Activated naive CD4-positive, alpha-beta T cell treated with Interleukin-2 at 50 U/mL for 16 hours (primary cell): Measurements from ENCODE around the gene KRTAP10-3.
"Not testable (repeated sequence)": the region's sequence is repeated elsewhere in the genome, so short reads cannot be mapped to it uniquely, and the experiment has no call there.

Experiments
- DNase-seq: peaks from one replicate; pipeline ENCODE4 v3.0.0-alpha.2; 2020

The KRTAP10-3 gene

DNA sequence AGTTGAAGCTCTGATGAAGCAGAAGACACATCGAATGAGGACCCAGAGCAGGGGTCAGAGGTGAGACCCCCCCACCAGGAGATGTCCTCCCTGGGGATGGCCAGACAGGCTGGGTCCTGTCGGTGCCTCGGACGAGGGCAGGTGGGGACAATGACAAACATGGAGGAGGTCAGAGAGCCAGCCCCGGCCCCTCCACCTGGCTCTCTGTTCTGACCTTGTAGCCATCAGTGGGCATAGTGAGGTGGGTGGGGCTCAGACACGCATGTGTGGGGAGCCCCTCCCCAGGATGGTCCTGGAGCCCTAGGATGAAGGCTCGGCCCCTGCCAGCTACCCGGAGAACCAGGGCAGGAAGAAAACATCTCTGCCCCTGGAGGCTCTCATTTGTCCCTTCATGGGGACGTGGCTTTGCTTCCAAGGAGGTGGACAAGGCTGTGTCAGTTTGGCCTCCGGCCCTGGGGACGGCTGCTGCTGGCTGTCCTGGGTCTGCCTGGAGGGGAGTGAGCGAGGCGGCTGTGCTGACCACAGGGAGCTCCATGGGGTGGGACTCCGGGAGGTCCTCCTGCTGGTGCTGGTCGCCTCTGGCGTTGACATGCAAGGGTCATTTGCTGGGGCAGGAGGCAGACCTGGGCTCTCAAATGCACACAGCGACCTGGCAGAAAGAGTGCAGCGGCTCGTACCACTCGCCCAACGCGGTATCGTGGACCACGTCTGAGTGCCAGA, 31.2 kb upstream of the KRTAP10-3 start:
- DNase-seq, result no peak

DNA sequence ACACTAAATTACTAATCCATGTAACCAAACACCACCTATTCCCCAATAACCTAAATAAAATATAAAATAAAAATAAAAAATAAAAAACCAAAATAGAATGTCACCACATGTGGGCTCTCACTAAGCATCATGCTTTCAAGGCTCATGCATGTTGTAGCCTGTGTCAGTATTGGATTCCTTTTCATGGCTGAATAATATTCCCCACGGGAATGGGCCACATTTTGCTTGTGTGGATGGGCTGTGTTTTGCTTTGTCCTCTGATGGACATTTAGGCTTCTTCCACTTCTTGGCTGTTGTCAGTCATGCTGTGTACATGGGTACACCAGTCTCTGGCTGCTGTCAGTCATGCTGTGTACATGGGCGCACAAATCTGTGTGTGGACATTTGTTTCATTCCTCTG, 30.5 kb upstream of the KRTAP10-3 start:
- no peak for DNase-seq

GRCh38 chr21:44585892-44586291, 27.3 kb upstream of the KRTAP10-3 start:
- DNase-seq, result no peak

DNA sequence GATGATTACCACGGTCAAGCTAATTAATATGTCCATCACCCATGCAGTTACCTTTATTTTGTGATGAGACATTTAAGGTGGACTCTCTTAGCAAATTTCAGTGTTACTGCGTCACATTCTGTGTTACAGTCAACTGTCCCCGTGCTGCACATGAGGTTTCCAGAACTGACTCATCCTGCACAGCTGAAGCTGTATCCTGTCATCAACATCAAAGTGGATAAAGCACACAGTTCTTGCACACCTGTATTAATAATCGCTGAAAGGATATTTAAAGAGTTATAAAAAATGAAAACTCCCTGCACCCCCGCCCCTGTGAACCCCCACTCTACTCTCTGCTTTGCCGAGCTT, 25.2 kb upstream of the KRTAP10-3 start:
- DNase-seq, result peak; percentile 36

GRCh38 chr21:44583089-44583799, 24.6 kb upstream of the KRTAP10-3 start:
- no peak for DNase-seq

DNA sequence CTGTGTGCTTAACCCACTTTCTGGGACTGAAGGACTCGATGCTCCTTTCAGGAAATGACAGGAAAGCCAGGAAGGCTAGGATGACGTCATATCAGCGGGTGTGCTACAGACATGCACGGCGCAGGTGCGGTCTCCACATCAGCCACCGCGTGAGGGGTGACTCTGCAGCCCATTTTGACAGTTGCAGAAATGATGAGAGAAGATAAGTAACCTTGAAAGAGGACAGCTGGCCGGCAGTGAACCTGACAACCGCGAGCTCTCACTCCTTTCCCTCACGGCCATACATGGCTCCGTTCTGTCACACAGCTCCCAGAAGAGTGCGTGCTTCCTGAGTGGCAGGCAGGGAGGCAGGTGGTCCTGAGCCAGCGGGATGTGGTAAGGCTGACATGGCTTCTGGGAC, 23.5 kb upstream of the KRTAP10-3 start:
- DNase-seq, result no peak

DNA sequence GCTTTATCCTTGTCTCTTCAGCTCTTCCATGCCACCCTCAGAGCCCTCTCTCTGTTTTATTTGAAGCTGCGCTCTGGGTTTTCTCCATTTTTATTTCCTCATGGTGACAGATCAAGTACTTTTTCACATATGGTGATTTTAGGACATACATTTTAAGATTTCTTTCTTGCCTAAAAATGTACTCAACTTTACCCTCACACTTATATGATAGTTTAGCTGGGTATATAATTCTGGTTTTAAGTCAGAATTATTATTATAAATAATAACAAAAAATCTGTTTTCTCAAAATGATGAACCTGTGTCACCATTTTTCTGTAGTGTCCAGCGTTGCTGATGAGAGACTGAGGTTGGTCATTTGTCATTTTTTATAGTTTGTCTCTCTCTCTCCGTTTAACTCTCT, 22.6 kb upstream of the KRTAP10-3 start:
- DNase-seq, result no peak

- DNase-seq, result not testable (repeated sequence)
Observed at GRCh38 chr21:44580231-44580821, 21.7 kb upstream of the KRTAP10-3 start, which contains the start of gene KRTAP10-5. KRTAP10-5 (minus strand) TSS chr21:44580604; CDS start chr21:44580578, 26 bp downstream.

GRCh38 chr21:44579833-44580144, 21.2 kb upstream of the KRTAP10-3 start:
- DNase-seq, result no peak

DNA sequence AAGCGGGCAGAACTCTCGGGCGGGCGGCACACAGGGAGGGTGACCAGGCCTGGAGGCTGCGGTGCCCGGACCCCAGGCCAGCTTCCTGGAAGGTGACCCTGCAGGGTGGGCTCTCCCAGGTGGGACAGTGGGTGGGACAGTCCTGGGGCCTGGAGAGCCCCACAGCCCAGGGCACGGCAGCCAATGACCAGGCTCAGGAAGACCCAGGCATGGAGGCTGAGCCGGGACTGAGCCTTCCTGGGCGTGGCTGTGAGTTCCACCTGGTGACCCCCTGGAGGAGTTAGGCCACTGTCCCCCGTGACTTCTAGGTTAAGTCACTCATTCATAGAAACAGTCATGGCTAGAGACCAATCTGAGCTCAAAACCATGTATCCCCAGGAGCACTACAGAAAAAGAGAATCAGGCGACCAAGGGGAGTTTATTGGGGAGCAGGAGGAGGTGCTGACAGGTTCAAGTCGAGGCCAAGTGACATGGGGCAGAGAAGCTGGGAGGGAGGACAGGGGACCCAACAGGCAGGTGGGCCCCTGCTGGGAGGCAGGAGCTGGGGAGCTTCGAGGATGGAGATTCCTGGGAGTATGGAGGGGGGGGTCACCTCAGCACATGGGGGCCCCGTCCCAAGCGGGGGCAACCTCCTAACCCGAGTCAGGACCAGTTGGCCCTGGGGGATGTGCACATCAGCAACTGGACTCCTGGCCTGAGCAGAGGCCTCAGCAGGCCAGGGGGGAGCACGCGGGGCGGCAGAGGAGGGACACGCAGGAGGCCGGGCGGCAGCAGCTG, 20.6 kb upstream of the KRTAP10-3 start:
- no peak for DNase-seq

GRCh38 chr21:44578371-44579055, 19.9 kb upstream of the KRTAP10-3 start:
- DNase-seq, result no peak

DNA sequence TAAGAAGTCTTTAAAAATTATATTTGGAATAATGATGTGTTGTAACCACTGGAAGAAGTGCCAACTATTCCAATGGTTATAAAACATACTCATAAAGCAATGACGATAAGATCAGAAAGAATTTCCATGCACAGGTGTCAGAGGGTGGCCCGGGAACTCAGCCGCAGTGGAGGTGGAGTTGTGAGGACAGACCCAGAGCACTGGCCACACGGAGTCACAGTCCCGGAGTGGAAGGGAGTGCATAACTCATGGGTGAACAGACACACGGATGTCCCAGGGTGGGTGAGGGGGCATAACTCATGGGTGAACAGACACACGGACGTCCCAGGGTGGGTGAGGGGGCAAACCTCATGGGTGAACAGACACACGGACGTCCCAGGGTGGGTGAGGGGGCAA, 17.4 kb upstream of the KRTAP10-3 start:
- no peak for DNase-seq

DNA sequence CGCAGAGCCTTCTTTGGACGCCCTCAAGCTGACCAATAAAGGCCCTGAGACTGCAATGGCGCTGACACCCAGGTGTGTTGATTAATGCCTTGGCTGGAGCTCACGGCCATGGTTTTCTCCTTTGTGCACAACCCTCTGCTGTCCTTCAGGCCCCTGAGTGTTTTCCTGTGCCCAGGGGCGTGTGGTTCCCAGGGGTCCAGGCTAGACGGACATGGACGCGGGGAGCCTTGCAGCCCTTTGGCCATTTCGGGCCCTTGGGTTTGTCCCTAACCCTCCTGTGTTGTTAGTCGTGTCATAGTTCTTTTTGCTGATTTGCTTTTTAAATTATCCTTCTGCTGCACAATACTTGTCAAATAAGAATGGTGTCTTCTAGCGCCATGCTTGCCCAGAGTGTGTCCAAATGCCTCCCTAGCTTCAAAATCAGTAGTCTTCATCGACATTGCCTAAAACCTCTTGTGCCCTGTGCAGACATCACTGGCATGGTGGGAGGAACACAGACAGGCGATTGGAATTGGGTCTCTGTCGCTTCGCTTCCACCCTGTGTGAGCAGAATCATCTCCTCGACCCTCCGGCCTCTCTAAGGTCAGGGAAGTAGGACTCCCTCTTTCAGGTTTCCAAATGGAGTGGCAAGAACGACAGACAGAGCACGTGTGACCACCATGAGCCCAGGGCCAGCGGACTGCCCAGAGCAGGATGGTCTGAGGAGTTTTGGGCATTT, 16.9 kb upstream of the KRTAP10-3 start:
- DNase-seq, result no peak

DNA sequence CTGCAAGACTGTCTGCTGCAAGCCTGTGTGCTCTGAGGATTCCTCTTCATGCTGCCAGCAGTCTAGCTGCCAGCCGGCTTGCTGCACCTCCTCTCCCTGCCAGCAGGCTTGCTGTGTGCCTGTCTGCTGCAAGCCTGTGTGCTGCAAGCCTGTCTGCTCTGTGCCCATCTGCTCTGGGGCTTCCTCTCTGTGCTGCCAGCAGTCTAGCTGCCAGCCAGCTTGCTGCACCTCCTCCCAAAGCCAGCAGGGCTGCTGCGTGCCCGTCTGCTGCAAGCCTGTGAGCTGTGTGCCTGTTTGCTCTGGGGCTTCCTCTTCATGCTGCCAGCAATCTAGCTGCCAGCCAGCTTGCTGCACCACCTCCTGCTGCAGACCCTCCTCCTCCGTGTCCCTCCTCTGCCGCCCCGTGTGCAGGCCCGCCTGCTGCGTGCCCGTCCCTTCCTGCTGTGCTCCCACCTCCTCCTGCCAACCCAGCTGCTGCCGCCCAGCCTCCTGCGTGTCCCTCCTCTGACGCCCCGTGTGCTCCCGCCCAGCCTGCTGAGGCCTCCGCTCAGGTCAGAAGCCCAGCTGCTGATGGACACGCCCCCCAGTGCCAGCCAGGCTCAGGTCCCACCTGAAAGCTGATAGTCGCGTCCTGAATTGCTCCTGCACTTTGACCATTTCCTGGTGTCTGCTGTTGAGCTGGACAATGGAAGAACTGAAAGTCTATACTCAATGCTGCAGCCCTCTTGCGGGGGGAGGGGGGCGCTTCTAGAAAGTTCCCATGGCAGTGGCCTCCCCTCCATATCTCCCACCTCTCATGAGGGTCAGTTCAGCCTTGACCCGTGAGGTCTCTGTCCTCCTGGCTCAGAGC, 16.1 kb upstream of the KRTAP10-3 start:
- DNase-seq, result no peak

DNA sequence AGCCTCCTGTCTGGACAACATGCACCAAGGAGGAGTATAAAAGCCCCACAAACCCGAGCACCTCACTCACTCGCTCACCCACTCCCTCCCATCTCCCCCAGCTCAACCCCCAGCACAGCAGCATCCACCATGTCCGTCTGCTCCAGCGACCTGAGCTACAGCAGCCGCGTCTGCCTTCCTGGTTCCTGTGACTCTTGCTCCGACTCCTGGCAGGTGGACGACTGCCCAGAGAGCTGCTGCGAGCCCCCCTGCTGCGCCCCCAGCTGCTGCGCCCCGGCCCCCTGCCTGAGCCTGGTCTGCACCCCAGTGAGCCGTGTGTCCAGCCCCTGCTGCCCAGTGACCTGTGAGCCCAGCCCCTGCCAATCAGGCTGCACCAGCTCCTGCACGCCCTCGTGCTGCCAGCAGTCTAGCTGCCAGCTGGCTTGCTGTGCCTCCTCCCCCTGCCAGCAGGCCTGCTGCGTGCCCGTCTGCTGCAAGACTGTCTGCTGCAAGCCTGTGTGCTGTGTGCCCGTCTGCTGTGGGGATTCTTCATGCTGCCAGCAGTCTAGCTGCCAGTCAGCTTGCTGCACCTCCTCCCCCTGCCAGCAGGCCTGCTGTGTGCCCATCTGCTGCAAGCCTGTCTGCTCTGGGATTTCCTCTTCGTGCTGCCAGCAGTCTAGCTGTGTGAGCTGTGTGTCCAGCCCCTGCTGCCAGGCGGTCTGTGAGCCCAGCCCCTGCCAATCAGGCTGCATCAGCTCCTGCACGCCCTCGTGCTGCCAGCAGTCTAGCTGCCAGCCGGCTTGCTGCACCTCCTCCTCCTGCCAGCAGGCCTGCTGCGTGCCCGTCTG, 15.2 kb upstream of the KRTAP10-3 start, which contains the start of gene KRTAP10-4:
Gene KRTAP10-4, plus strand, starts transcription at position 100 of the 827 bp plus-strand sequence. Its CDS starts 30 bp downstream, at position 130.
- not testable (repeated sequence) for DNase-seq

- no peak for DNase-seq
Observed at GRCh38 chr21:44572959-44573583, 14.5 kb upstream of the KRTAP10-3 start.

DNA sequence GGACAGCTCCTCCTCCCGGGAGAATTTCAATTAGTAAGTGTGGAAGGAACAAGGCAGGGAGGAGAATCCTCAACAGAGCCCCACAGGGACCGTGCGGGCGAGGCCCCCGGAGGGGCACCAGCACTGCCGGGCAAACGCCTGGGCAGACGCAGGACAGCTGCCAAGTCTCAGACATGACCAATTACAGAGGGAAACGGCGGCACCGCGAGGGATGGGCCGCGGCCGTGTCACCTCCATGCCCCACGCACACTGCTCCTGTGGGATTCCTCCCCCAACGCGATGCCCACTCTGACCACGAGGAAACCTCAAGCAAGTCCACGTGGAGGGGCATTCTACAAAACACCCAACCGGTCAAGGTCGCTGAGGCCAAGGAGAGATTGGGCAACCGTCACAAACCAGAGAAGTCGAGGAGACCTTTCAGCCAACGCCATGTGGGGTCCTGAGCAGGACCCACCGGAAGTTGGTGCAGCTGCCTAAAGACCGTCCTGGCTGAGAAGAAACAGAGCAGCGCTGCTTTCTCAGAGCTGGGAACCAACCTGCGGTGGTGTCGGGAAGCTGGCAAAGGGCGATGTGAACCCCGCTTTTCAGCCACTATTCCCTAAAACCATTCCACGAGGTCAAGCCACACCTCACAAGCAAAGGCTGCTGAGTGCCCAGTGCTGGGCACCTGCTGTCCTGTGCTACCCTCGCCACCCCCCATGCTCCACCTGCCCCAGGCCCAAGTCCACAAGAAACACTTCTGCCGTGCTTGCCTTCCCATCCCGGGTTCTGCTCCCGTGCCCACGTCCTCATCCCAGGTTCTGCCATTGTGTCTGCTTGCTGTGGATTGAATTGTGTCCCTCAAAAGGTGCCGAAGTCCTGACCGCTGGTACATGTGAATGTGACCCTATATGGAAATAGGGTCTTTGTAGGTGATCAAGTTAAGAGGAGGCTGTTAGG, 13.5 kb upstream of the KRTAP10-3 start:
- DNase-seq, result no peak

DNA sequence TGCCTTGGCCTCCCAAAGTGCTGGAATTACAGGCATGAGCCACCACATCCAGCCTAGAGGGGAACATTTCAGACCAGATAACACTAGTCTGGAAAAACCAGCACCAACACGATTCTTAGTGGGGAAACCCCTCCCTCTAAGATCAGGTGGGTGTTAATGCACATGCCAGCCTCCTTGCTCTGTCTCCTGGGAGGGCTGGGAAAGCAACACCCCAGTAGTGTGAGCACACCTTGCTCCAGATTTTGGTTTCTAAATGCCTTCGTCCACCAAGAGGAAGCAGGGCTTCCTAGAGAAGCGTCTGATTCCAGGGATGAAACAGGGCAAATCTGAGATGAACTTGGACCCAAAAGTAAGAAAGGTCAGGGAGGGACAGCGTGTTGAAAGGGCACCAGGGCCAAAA, 12.7 kb upstream of the KRTAP10-3 start:
- no peak for DNase-seq
